ENCODE results near the gene CHST7. TPM values are rescaled to one million over a fixed set of nuclear protein-coding genes. Genes with fewer than 3 reads are reported as not detected.

The CHST7 gene
- polyA plus RNA-seq, 6 donors from 2014 or later, result 0.88 to 2.4 (median 1.0) TPM

GRCh38 chrX:46597771-46598170 lies 24.2 kb downstream of the CHST7 start:
- no peak overlapping the region for H3K4me3 Mint-ChIP-seq
- DNase-seq, result no peak
- no peaks in the 10 kb centered on the region for H3K9me3 Mint-ChIP-seq
- H3K4me1 Mint-ChIP-seq, result peaks cover 0 to 5% (median 0%) of the 10 kb centered on the region in 3 donors
- ATAC-seq (ENCODE audit: low read depth in 2 of 2), result no peak
- H3K27me3 Mint-ChIP-seq, result no peaks in the 10 kb centered on the region
- H3K36me3 Mint-ChIP-seq, result no peaks in the 10 kb centered on the region
- peak overlapping the region in 1 of 6 donors; percentile 44 for H3K27ac Mint-ChIP-seq

GRCh38 chrX:46599051-46599560 lies 25.5 kb downstream of the CHST7 start:
- Mint-ChIP-seq H3K4me3 (no peak overlapping the region), H3K9me3 (no peaks in the 10 kb centered on the region), H3K27me3 (no peaks in the 10 kb centered on the region), H3K36me3 (no peaks in the 10 kb centered on the region), H3K4me1 (peaks cover 0 to 5% (median 0%) of the 10 kb centered on the region in 3 donors), H3K27ac (peak overlapping the region in 1 of 6 donors; percentile 54)
- DNase-seq (no peak), ATAC-seq (ENCODE audit: low read depth in 2 of 2) (no peak)

GRCh38 chrX:46601283-46601682 lies 27.7 kb downstream of the CHST7 start:
- H3K36me3 Mint-ChIP-seq, result no peaks in the 10 kb centered on the region
- no peaks in the 10 kb centered on the region for H3K27me3 Mint-ChIP-seq
- ATAC-seq (ENCODE audit: low read depth in 2 of 2), result no peak
- H3K4me3 Mint-ChIP-seq, result no peak overlapping the region
- no peak for DNase-seq
- H3K4me1 Mint-ChIP-seq, result peaks cover 0 to 5% (median 0%) of the 10 kb centered on the region in 3 donors
- H3K27ac Mint-ChIP-seq, result no peak overlapping the region
- H3K9me3 Mint-ChIP-seq, result no peaks in the 10 kb centered on the region

GRCh38 chrX:46602468-46603102 lies 29.0 kb downstream of the CHST7 start:
- Mint-ChIP-seq H3K36me3 (no peaks in the 10 kb centered on the region), H3K4me3 (no peak overlapping the region), H3K27me3 (no peaks in the 10 kb centered on the region), H3K9me3 (peaks cover 0 to 1% (median 0%) of the 10 kb centered on the region in 7 donors), H3K4me1 (peaks cover 0 to 5% (median 0%) of the 10 kb centered on the region in 3 donors), H3K27ac (peak overlapping the region in 3 of 6 donors; percentile 27 to 84 (median 70))
- no peak for ATAC-seq (ENCODE audit: low read depth in 2 of 2)
- no peak for DNase-seq

- Mint-ChIP-seq H3K4me3 (no peak overlapping the region), H3K36me3 (no peaks in the 10 kb centered on the region), H3K4me1 (no peaks in the 10 kb centered on the region)
Observed at GRCh38 chrX:46607916-46608315, 34.4 kb downstream of the CHST7 start.

DNA sequence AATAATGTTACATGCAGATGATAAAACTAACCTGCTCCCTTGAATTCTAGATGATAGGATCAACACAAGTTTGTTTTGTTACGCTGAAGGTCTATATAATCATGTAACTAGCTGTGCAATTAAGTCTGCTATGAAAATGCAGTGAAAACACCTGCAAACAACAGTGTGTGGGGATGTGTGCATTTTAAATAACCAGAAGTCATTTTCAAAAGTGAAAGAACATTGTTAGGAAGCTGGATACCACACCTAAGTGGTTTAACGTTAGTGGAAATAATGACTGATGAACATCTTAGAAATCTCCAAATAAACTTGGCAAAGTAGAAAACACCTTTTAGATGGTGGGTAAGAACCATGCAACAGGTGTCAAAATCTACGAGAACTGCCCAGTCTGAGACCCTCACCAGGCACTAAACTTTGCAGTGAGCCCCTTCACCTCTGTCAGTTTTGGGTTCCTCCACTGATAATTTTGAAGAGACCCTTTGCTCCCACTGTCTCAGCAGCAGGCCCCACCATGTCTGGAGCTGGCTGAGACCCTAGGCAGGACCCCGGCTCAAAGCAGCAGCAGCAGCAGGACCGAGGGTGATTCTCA lies 36.6 kb downstream of the CHST7 start:
- Mint-ChIP-seq H3K4me1 (no peaks in the 10 kb centered on the region), H3K9me3 (peaks cover 0 to 2% (median 0%) of the 10 kb centered on the region in 7 donors), H3K36me3 (no peaks in the 10 kb centered on the region), H3K27me3 (no peaks in the 10 kb centered on the region), H3K27ac (no peak overlapping the region), H3K4me3 (no peak overlapping the region)
- no peak for ATAC-seq (ENCODE audit: low read depth in 2 of 2)
- no peak for DNase-seq

More at GRCh38 chrX:46607916-46608315, 34.4 kb downstream of the CHST7 start:
- H3K27ac Mint-ChIP-seq, result peak overlapping the region in 3 of 6 donors; percentile 39 to 83 (median 47)
- H3K27me3 Mint-ChIP-seq, result no peaks in the 10 kb centered on the region
- ATAC-seq (ENCODE audit: low read depth in 2 of 2) (no peak), DNase-seq (no peak)
- peaks cover 0 to 2% (median 0%) of the 10 kb centered on the region in 7 donors for H3K9me3 Mint-ChIP-seq

GRCh38 chrX:46611658-46612362 lies 38.2 kb downstream of the CHST7 start:
- ATAC-seq (ENCODE audit: low read depth in 2 of 2) (no peak), DNase-seq (no peak)
- no peak overlapping the region for H3K4me3 Mint-ChIP-seq
- no peaks in the 10 kb centered on the region for H3K4me1 Mint-ChIP-seq
- peak overlapping the region in 2 of 6 donors; percentile 24 to 78 for H3K27ac Mint-ChIP-seq
- H3K27me3 Mint-ChIP-seq, result no peaks in the 10 kb centered on the region
- H3K36me3 Mint-ChIP-seq, result peaks cover 0 to 4% of the 10 kb centered on the region in 2 donors
- peaks cover 0 to 2% (median 0%) of the 10 kb centered on the region in 7 donors for H3K9me3 Mint-ChIP-seq

- H3K27me3 Mint-ChIP-seq, result no peaks in the 10 kb centered on the region
- no peak for ATAC-seq (ENCODE audit: low read depth in 2 of 2)
- H3K36me3 Mint-ChIP-seq, result peaks cover 10 to 18% of the 10 kb centered on the region in 2 donors
- no peaks in the 10 kb centered on the region for H3K4me1 Mint-ChIP-seq
- peak overlapping the region in 1 of 6 donors; percentile 45 for H3K27ac Mint-ChIP-seq
- DNase-seq, result no peak
- peaks cover 0 to 9% (median 1%) of the 10 kb centered on the region in 7 donors for H3K9me3 Mint-ChIP-seq
- H3K4me3 Mint-ChIP-seq, result no peak overlapping the region
Observed at GRCh38 chrX:46617906-46618305, 44.3 kb downstream of the CHST7 start.

- Mint-ChIP-seq H3K9me3 (peaks cover 0 to 9% (median 1%) of the 10 kb centered on the region in 7 donors), H3K27ac (no peak overlapping the region), H3K4me1 (no peaks in the 10 kb centered on the region), H3K36me3 (peaks cover 10 to 18% of the 10 kb centered on the region in 2 donors), H3K27me3 (no peaks in the 10 kb centered on the region), H3K4me3 (no peak overlapping the region)
- DNase-seq (no peak), ATAC-seq (ENCODE audit: low read depth in 2 of 2) (no peak)
Observed at GRCh38 chrX:46618947-46619346, 45.4 kb downstream of the CHST7 start.

GRCh38 chrX:46620505-46620904 lies 46.9 kb downstream of the CHST7 start:
- H3K36me3 Mint-ChIP-seq, result peaks cover 10 to 18% of the 10 kb centered on the region in 2 donors
- DNase-seq (no peak), ATAC-seq (ENCODE audit: low read depth in 2 of 2) (no peak)
- H3K4me1 Mint-ChIP-seq, result no peaks in the 10 kb centered on the region
- H3K9me3 Mint-ChIP-seq, result peaks cover 0 to 9% (median 1%) of the 10 kb centered on the region in 7 donors
- H3K27ac Mint-ChIP-seq, result peak overlapping the region in 1 of 6 donors; percentile 5
- H3K4me3 Mint-ChIP-seq, result no peak overlapping the region
- no peaks in the 10 kb centered on the region for H3K27me3 Mint-ChIP-seq

DNA sequence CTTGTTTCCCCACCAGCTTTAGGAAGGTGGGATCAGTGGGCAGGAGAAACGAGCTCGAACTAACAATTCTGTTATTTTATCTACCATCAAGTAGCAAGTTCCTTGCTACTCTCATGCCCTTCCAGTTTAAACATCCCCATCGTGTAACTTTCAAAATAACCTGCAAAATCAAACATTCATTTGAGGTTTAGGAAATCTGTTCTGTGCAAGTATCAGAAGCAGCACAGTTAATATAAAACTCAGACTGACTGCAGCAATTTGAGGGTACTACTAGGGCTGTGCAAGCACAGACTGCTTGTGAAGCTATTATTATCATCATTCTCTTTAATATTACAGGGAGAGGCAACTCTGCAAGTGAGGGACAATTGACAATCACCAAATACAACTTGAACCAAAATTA lies 48.0 kb downstream of the CHST7 start:
- Mint-ChIP-seq H3K27ac (no peak overlapping the region), H3K4me1 (peaks cover 1 to 2% (median 2%) of the 10 kb centered on the region in 3 donors), H3K36me3 (peaks cover 10 to 20% of the 10 kb centered on the region in 2 donors), H3K9me3 (peaks cover 0 to 9% (median 1%) of the 10 kb centered on the region in 7 donors), H3K4me3 (no peak overlapping the region), H3K27me3 (no peaks in the 10 kb centered on the region)
- ATAC-seq (ENCODE audit: low read depth in 2 of 2), result no peak
- no peak for DNase-seq

GRCh38 chrX:46624090-46624786 lies 50.7 kb downstream of the CHST7 start:
- Mint-ChIP-seq H3K36me3 (peaks cover 6 to 7% of the 10 kb centered on the region in 2 donors), H3K27ac (peak overlapping the region in 1 of 6 donors; percentile 86), H3K9me3 (peaks cover 0 to 5% (median 0%) of the 10 kb centered on the region in 7 donors), H3K27me3 (no peaks in the 10 kb centered on the region), H3K4me3 (no peak overlapping the region), H3K4me1 (peaks cover 21 to 24% (median 23%) of the 10 kb centered on the region in 3 donors)
- no peak for DNase-seq
- no peak for ATAC-seq (ENCODE audit: low read depth in 2 of 2)

GRCh38 chrX:46626566-46626965 lies 53.0 kb downstream of the CHST7 start:
- ATAC-seq (ENCODE audit: low read depth in 2 of 2) (peak; percentile 58 to 76), DNase-seq (peak; percentile 15)
- Mint-ChIP-seq H3K4me1 (peaks cover 33 to 41% (median 37%) of the 10 kb centered on the region in 3 donors), H3K27me3 (no peaks in the 10 kb centered on the region), H3K27ac (peak overlapping the region in 4 of 6 donors; percentile 36 to 88 (median 72)), H3K36me3 (peaks cover 5 to 7% of the 10 kb centered on the region in 2 donors), H3K4me3 (peak overlapping the region in 3 of 8 donors; percentile 5 to 68 (median 45)), H3K9me3 (peaks cover 0 to 4% (median 0%) of the 10 kb centered on the region in 7 donors)

All from naive B cell (primary cell).